Loucy (cell line): ENCODE data around the gene GRK1.

Experiments
- H2AFZ ChIP-seq: fragments of 200-600 bp; sonication (generic); 2 replicates; pipeline ENCODE4 v1.6.0; 2016; ENCODE audit warnings: antibody characterized with exemption, mild to moderate bottlenecking, low read length, moderate library complexity
- H3F3A ChIP-seq: fragments of 200-600 bp; 2 replicates; pipeline ENCODE4 v1.6.0; 2016; ENCODE audit warnings: antibody characterized with exemption, low read depth, mild to moderate bottlenecking
- H3K27me3 ChIP-seq: fragments of 200-600 bp; sonication (generic); 2 replicates; pipeline ENCODE4 v1.6.1; 2014; ENCODE audit warnings: low read length, mild to moderate bottlenecking; ENCODE audit not compliant: insufficient read depth, poor library complexity, severe bottlenecking
- H3K36me3 ChIP-seq: fragments of 200-600 bp; sonication (generic); 2 replicates; pipeline ENCODE4 v1.6.1; 2016; ENCODE audit warnings: low read length; ENCODE audit not compliant: insufficient read depth
- H3K4me1 ChIP-seq: fragments of 200-600 bp; sonication (generic); 2 replicates; pipeline ENCODE4 v1.5.1; 2014; ENCODE audit warnings: low read length, mild to moderate bottlenecking; ENCODE audit not compliant: insufficient read depth, poor library complexity, severe bottlenecking
- H3K4me2 ChIP-seq: fragments of 200-600 bp; sonication (generic); 2 replicates; pipeline ENCODE4 v1.6.0; 2014; ENCODE audit warnings: antibody characterized with exemption, low read length, low read depth, mild to moderate bottlenecking; ENCODE audit not compliant: poor library complexity, severe bottlenecking
- H3K4me3 ChIP-seq: fragments of 200-600 bp; sonication (generic); 2 replicates; pipeline ENCODE4 v1.5.1; 2014; ENCODE audit warnings: low read length, mild to moderate bottlenecking, mixed read lengths; ENCODE audit not compliant: poor library complexity, severe bottlenecking
- H3K79me2 ChIP-seq: fragments of 200-600 bp; sonication (generic); 2 replicates; pipeline ENCODE4 v1.6.1; 2014; ENCODE audit warnings: low read length; ENCODE audit not compliant: insufficient read depth
- H3K9ac ChIP-seq: fragments of 200-600 bp; sonication (generic); 2 replicates; pipeline ENCODE4 v1.6.0; 2014; ENCODE audit warnings: mild to moderate bottlenecking, low read depth, low read length, moderate library complexity; ENCODE audit not compliant: poor library complexity, severe bottlenecking
- H3K9me2 ChIP-seq: fragments of 200-600 bp; sonication (generic); replicated peaks from 2 replicates; pipeline ENCODE4 v1.6.1; 2016; ENCODE audit warnings: low read depth, low read length, mixed read lengths
- H3K9me3 ChIP-seq: fragments of 200-600 bp; sonication (generic); 2 replicates; pipeline ENCODE4 v1.6.1; 2014; ENCODE audit warnings: mild to moderate bottlenecking, antibody characterized with exemption, low read length, low read depth; ENCODE audit not compliant: insufficient read depth
- H4K20me1 ChIP-seq: fragments of 200-600 bp; sonication (generic); 2 replicates; pipeline ENCODE4 v1.6.0; 2014; ENCODE audit warnings: antibody characterized with exemption, low read length, mild to moderate bottlenecking; ENCODE audit not compliant: insufficient read depth, poor library complexity, severe bottlenecking
- EZH2phosphoT487 ChIP-seq: fragments of 200-600 bp; IDR thresholded peaks from 2 replicates; pipeline ENCODE4 v1.6.1; 2018; ENCODE audit warnings: antibody characterized with exemption, mild to moderate bottlenecking, moderate library complexity, borderline replicate concordance
- TF ChIP-seq, protein P1 (sequence below): fragments of 200-600 bp; sonication (generic); conservative IDR thresholded peaks from 2 replicates; pipeline ENCODE4 v1.5.1; 2014; ENCODE audit warnings: mild to moderate bottlenecking, antibody characterized with exemption, low read length

Gene GRK1

DNA sequence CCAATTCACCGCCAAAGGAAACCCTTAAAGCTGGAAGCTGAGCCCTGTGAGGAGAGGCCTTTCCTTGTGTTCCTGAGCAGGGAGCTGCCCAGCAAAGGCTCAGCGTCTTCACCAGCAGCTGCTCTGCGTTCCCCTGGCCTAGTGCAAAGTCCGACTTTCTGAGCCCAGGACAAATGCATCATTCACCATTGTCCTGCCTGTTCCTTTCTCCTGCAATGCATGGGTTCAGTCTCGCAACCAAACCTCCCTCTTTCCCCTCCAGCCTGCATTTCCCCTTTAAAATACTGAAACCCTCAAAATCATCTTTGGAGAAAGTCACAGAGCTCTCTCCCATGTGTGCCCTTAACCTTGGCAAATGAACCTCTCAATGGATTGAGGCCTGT is 79.1 kb downstream of the GRK1 start:
- Histone ChIP-seq H2AFZ (no peak overlapping the region), H3F3A (peaks cover 5% of the 10 kb centered on the region; the same call in 1 of the 2 replicates), H4K20me1 (no peaks in the 10 kb centered on the region), H3K79me2 (no peaks in the 10 kb centered on the region), H3K4me3 (no peak overlapping the region), H3K4me1 (peaks cover 19% of the 10 kb centered on the region), H3K36me3 (no peaks in the 10 kb centered on the region), H3K9me2 (no peaks in the 10 kb centered on the region), H3K9me3 (peaks cover 2% of the 10 kb centered on the region; the same call in 1 of the 2 replicates), H3K9ac (no peak overlapping the region), H3K27me3 (no peaks in the 10 kb centered on the region), H3K4me2 (no peak overlapping the region)
- no peak for TF ChIP-seq EZH2phosphoT487

DNA sequence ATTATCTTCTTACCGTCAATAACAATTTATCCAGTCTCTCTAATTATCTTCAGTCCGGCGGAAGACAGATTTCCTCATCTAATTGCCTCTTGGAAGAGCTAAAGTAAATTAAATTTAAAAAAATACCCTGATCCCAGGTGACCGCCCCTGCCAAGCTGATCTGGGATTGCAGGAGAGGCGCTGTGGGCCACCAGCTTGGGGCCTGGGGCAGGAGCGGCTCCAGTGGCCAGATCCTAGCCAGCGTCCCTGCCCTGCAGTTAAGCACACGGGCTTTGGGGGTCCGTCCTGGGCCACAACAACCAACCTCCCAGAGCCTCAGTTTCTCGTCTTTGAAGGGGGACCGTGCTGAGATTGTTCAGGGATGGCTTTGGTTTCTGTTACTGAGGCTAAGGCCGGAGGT is 79.7 kb downstream of the GRK1 start:
- no peak overlapping the region for H3K4me3 ChIP-seq
- peaks cover 2% of the 10 kb centered on the region; the same call in 1 of the 2 replicates for H3F3A ChIP-seq
- no peaks in the 10 kb centered on the region for H3K36me3 ChIP-seq
- H3K4me1 ChIP-seq = peaks cover 15% of the 10 kb centered on the region
- no peak overlapping the region for H3K9ac ChIP-seq
- no peak overlapping the region for H3K4me2 ChIP-seq
- H4K20me1 ChIP-seq = no peaks in the 10 kb centered on the region
- no peaks in the 10 kb centered on the region for H3K79me2 ChIP-seq
- H3K9me3 ChIP-seq = peaks cover 7% of the 10 kb centered on the region; the same call in 1 of the 2 replicates
- no peaks in the 10 kb centered on the region for H3K9me2 ChIP-seq
- no peak for TF ChIP-seq EZH2phosphoT487
- TF ChIP-seq, protein P1, sequence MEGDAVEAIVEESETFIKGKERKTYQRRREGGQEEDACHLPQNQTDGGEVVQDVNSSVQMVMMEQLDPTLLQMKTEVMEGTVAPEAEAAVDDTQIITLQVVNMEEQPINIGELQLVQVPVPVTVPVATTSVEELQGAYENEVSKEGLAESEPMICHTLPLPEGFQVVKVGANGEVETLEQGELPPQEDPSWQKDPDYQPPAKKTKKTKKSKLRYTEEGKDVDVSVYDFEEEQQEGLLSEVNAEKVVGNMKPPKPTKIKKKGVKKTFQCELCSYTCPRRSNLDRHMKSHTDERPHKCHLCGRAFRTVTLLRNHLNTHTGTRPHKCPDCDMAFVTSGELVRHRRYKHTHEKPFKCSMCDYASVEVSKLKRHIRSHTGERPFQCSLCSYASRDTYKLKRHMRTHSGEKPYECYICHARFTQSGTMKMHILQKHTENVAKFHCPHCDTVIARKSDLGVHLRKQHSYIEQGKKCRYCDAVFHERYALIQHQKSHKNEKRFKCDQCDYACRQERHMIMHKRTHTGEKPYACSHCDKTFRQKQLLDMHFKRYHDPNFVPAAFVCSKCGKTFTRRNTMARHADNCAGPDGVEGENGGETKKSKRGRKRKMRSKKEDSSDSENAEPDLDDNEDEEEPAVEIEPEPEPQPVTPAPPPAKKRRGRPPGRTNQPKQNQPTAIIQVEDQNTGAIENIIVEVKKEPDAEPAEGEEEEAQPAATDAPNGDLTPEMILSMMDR = no peak
- no peak overlapping the region for H2AFZ ChIP-seq
- no peaks in the 10 kb centered on the region for H3K27me3 ChIP-seq

DNA sequence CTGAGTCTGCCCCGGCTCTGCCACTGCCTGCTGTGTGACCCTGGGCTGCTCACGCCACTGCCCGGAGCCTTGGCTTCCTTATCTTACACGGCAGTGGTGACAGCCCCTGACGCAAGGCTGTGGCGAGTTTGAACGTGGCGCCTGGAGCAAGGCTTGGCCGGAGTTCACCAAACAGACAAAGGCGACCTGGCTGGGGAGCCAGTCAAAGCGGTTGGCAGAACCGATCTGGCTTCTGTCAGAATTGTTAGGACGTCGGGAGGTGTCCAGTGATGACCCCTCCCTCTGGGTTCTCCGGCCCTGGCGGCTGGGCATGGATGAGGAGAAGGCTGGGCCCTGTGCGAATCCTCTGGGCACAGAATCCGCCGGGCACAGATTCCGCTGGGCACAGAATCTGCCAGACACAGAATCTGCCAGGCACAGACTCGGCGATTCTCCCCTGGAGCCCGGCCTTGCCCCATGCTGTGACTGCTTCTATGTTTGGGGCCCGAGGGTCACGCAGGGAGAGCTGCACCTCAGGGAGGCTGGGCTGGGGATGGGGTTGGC is 80.3 kb downstream of the GRK1 start:
- peaks cover 8% of the 10 kb centered on the region for H3K4me1 ChIP-seq
- peaks cover 7% of the 10 kb centered on the region; the same call in 1 of the 2 replicates for H3K9me3 ChIP-seq
- H3K27me3 ChIP-seq = no peaks in the 10 kb centered on the region
- no peak overlapping the region for H3K9ac ChIP-seq
- no peak overlapping the region for H3K4me2 ChIP-seq
- H3K36me3 ChIP-seq = no peaks in the 10 kb centered on the region
- TF ChIP-seq, protein P1 = no peak
- TF ChIP-seq EZH2phosphoT487 = no peak
- H3F3A ChIP-seq = no peaks in the 10 kb centered on the region; the same call in 1 of the 2 replicates
- H4K20me1 ChIP-seq = no peaks in the 10 kb centered on the region
- no peak overlapping the region for H2AFZ ChIP-seq
- H3K79me2 ChIP-seq = no peaks in the 10 kb centered on the region
- H3K4me3 ChIP-seq = no peak overlapping the region
- H3K9me2 ChIP-seq = no peaks in the 10 kb centered on the region
